DOHH2 (cell line): ENCODE results near the gene SPOCK1.

Experiments
- H3F3A ChIP-seq: fragments of 200-600 bp; sonication (generic), shearing (Covaris generic); 2 replicates; pipeline ENCODE4 v1.6.0; 2016; ENCODE audit warnings: antibody characterized with exemption, mild to moderate bottlenecking; ENCODE audit not compliant: control insufficient read depth, insufficient read depth
- H3K27ac ChIP-seq: fragments of 200-600 bp; sonication (generic); 2 replicates; pipeline ENCODE4 v1.5.1; 2014; ENCODE audit warnings: low read depth, mild to moderate bottlenecking, low read length, moderate library complexity
- H3K27me3 ChIP-seq: fragments of 200-600 bp; sonication (generic); 2 replicates; pipeline ENCODE4 v1.6.1; 2014; ENCODE audit warnings: mild to moderate bottlenecking, low read length, mixed read lengths; ENCODE audit not compliant: control insufficient read depth
- H3K36me3 ChIP-seq: fragments of 200-600 bp; sonication (generic); 2 replicates; pipeline ENCODE4 v1.6.1; 2014; ENCODE audit warnings: mild to moderate bottlenecking, low read length, moderate library complexity, mixed read lengths; ENCODE audit not compliant: control insufficient read depth
- H3K4me1 ChIP-seq: fragments of 200-600 bp; sonication (generic); 2 replicates; pipeline ENCODE4 v1.6.1; 2014; ENCODE audit warnings: mild to moderate bottlenecking, low read length, mixed read lengths; ENCODE audit not compliant: control insufficient read depth
- H3K4me2 ChIP-seq: fragments of 200-600 bp; sonication (generic); 2 replicates; pipeline ENCODE4 v1.6.0; 2014; ENCODE audit warnings: mild to moderate bottlenecking, low read length, moderate library complexity
- H3K4me3 ChIP-seq: fragments of 200-600 bp; sonication (generic); 2 replicates; pipeline ENCODE4 v1.5.1; 2014; ENCODE audit warnings: mild to moderate bottlenecking, low read length, mixed read lengths
- H3K79me2 ChIP-seq: fragments of 200-600 bp; sonication (generic); 2 replicates; pipeline ENCODE4 v1.6.1; 2014; ENCODE audit warnings: mild to moderate bottlenecking, low read length, mixed read lengths; ENCODE audit not compliant: control insufficient read depth
- H3K9me2 ChIP-seq: fragments of 200-600 bp; sonication (generic); replicated peaks from 2 replicates; pipeline ENCODE4 v1.6.1; 2014; ENCODE audit warnings: mild to moderate bottlenecking, low read length, mixed read lengths; ENCODE audit not compliant: control insufficient read depth
- H3K9me3 ChIP-seq: fragments of 200-600 bp; sonication (generic); 2 replicates; pipeline ENCODE4 v1.6.1; 2014; ENCODE audit warnings: antibody characterized with exemption, low read length, mixed read lengths; ENCODE audit not compliant: control insufficient read depth, insufficient read depth
- H4K20me1 ChIP-seq: fragments of 200-600 bp; sonication (generic); 2 replicates; pipeline ENCODE4 v1.6.0; 2014; ENCODE audit warnings: low read depth, mild to moderate bottlenecking, antibody characterized with exemption, low read length, moderate library complexity; ENCODE audit not compliant: control insufficient read depth, insufficient read depth
- EZH2phosphoT487 ChIP-seq: fragments of 200-600 bp; sonication (generic); IDR thresholded peaks from 2 replicates; pipeline ENCODE4 v1.6.1; 2017; ENCODE audit warnings: borderline replicate concordance, mild to moderate bottlenecking, antibody characterized with exemption, low read length, moderate library complexity, mixed read lengths
- TF ChIP-seq, protein P1 (sequence below): fragments of 200-600 bp; sonication (generic); IDR thresholded peaks from one replicate; pipeline ENCODE4 v1.5.1; 2014; ENCODE audit warnings: antibody characterized with exemption, mild to moderate bottlenecking, low read depth, low read length; ENCODE audit not compliant: poor library complexity, severe bottlenecking

The SPOCK1 gene

DNA sequence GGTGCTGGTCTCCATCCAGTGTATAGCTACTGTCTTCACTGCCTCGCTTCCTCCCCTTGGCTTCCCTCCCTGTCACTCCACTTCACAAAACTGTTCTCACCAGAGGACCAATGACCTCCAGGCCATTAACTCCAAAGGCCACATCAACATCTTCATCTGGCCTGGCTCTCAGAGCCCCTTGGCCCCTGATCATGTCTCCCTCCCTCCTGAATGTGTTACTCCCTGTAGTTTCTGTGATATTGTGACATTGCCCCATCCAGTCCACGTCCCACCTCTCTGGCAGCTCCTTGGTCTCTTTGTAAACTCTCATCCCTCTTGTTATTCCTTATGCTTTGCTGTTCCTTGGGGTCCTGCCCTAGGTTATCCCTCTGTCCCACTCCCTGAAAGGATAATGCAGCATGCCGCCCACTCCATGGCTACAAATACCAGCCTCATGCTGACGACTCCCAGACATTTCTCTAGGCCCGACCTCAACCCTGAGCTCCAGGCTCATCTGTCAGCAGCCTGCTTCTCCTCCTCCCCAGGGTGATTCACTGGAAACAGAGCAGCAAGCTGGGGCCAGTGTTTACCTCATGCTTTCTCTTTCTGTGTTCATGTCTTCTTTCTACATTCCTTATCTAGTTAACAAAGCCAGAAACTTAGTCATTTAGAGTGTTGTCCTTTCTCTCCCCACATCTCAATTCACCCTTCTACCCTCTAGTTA is 312.2 kb downstream of the SPOCK1 start:
- H3K9me2 ChIP-seq = no peaks in the 10 kb centered on the region
- H3K27me3 ChIP-seq = no peaks in the 10 kb centered on the region
- H3F3A ChIP-seq = no peaks in the 10 kb centered on the region
- no peak for TF ChIP-seq EZH2phosphoT487
- TF ChIP-seq, protein P1, sequence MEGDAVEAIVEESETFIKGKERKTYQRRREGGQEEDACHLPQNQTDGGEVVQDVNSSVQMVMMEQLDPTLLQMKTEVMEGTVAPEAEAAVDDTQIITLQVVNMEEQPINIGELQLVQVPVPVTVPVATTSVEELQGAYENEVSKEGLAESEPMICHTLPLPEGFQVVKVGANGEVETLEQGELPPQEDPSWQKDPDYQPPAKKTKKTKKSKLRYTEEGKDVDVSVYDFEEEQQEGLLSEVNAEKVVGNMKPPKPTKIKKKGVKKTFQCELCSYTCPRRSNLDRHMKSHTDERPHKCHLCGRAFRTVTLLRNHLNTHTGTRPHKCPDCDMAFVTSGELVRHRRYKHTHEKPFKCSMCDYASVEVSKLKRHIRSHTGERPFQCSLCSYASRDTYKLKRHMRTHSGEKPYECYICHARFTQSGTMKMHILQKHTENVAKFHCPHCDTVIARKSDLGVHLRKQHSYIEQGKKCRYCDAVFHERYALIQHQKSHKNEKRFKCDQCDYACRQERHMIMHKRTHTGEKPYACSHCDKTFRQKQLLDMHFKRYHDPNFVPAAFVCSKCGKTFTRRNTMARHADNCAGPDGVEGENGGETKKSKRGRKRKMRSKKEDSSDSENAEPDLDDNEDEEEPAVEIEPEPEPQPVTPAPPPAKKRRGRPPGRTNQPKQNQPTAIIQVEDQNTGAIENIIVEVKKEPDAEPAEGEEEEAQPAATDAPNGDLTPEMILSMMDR = no peak
- H3K79me2 ChIP-seq = no peaks in the 10 kb centered on the region
- H3K4me1 ChIP-seq = no peaks in the 10 kb centered on the region
- no peaks in the 10 kb centered on the region for H3K36me3 ChIP-seq
- H3K4me2 ChIP-seq = no peak overlapping the region
- no peaks in the 10 kb centered on the region for H3K9me3 ChIP-seq
- H4K20me1 ChIP-seq = no peaks in the 10 kb centered on the region
- no peak overlapping the region for H3K27ac ChIP-seq
- no peak overlapping the region for H3K4me3 ChIP-seq

DNA sequence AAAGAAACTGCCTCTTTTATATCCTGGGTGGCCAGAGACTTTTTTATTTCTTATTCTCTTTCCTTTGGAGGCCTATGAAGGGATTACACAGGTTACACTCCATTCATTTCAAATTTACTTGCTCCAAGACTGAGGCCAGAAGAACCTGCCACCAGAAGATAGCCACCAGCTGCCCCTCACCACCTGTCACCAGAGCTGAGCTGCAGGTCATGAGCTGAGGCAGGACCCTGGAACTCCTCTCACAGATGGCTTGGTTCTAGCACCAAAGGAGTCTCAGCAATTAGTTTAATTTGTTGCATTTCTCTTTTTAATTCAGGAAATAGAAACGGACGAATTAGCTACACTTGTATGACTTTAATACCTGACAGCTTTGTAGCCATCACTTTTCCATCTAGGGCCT is 313.9 kb downstream of the SPOCK1 start:
- Histone ChIP-seq H3K36me3 (no peaks in the 10 kb centered on the region), H3K4me3 (no peak overlapping the region), H3K79me2 (no peaks in the 10 kb centered on the region), H3K4me2 (no peak overlapping the region), H3K27me3 (no peaks in the 10 kb centered on the region), H3K9me2 (no peaks in the 10 kb centered on the region), H3F3A (no peaks in the 10 kb centered on the region), H3K27ac (no peak overlapping the region), H3K4me1 (no peaks in the 10 kb centered on the region), H4K20me1 (no peaks in the 10 kb centered on the region), H3K9me3 (no peaks in the 10 kb centered on the region)
- TF ChIP-seq, protein P1 = no peak

DNA sequence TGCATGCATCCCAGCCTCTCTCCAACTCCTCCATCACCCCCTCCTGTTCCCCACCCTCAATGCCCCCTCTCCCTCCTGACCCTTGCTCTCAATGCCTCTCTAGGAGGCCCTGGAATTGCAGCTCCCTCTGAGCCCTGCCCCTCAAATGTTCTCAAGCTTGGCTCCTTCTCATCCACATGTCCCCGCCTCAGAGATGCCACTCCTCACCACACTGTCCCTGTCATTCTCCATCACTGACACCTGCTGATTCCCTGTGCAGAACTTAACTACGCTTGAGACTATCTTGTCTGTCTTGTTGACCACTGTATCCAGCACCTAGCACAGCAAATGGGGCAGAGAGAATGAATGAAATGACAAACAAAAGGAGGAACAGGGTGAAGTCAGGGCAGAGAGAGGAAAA is 314.4 kb downstream of the SPOCK1 start:
- H3K9me2 ChIP-seq = no peaks in the 10 kb centered on the region
- no peak overlapping the region for H3K4me3 ChIP-seq
- H3K4me1 ChIP-seq = no peaks in the 10 kb centered on the region
- H3K79me2 ChIP-seq = no peaks in the 10 kb centered on the region
- H4K20me1 ChIP-seq = no peaks in the 10 kb centered on the region
- H3K27me3 ChIP-seq = no peaks in the 10 kb centered on the region
- H3F3A ChIP-seq = no peaks in the 10 kb centered on the region
- no peak overlapping the region for H3K4me2 ChIP-seq
- no peak for TF ChIP-seq EZH2phosphoT487
- TF ChIP-seq, protein P1 = no peak
- H3K9me3 ChIP-seq = no peaks in the 10 kb centered on the region
- H3K36me3 ChIP-seq = no peaks in the 10 kb centered on the region
- no peak overlapping the region for H3K27ac ChIP-seq
